Mucosa of rectum (tissue), 2 donors: Measurements from ENCODE around the gene MBP.

Source experiments
- H3K27ac ChIP-seq, 2 donors: one replicate each; pipeline ENCODE4 v1.7.0; 2013; ENCODE audit warnings: inconsistent platforms in 2 of 2, low read depth in 2 of 2, low read length in 2 of 2
- H3K27me3 ChIP-seq, 2 donors: one replicate each; pipeline ENCODE4 v1.7.0; 2013; ENCODE audit warnings: low read length in 2 of 2; ENCODE audit not compliant: control insufficient read depth in 2 of 2, insufficient read depth in 2 of 2
- H3K36me3 ChIP-seq, 2 donors: one replicate each; pipeline ENCODE4 v1.7.0; 2013; ENCODE audit warnings: low read length in 2 of 2; ENCODE audit not compliant: control insufficient read depth in 2 of 2, insufficient read depth in 2 of 2
- H3K4me1 ChIP-seq, 2 donors: one replicate each; pipeline ENCODE4 v1.7.0; 2013; ENCODE audit warnings: low read length in 2 of 2, mild to moderate bottlenecking in 1 of 2; ENCODE audit not compliant: control insufficient read depth in 2 of 2, insufficient read depth in 2 of 2
- H3K4me3 ChIP-seq, 2 donors: one replicate each; pipeline ENCODE4 v1.7.0; 2013; ENCODE audit warnings: low read length in 2 of 2
- H3K9ac ChIP-seq, 2 donors: one replicate each; pipeline ENCODE4 v1.7.0; 2013; ENCODE audit warnings: low read length in 2 of 2, low read depth in 1 of 2, mild to moderate bottlenecking in 1 of 2
- H3K9me3 ChIP-seq, 2 donors: one replicate each; pipeline ENCODE4 v1.7.0; 2013; ENCODE audit warnings: low read length in 2 of 2; ENCODE audit not compliant: control insufficient read depth in 2 of 2
- donor health status: healthy.
- donor health status: Normal muscosa, but diverticular disease.

MBP gene

DNA sequence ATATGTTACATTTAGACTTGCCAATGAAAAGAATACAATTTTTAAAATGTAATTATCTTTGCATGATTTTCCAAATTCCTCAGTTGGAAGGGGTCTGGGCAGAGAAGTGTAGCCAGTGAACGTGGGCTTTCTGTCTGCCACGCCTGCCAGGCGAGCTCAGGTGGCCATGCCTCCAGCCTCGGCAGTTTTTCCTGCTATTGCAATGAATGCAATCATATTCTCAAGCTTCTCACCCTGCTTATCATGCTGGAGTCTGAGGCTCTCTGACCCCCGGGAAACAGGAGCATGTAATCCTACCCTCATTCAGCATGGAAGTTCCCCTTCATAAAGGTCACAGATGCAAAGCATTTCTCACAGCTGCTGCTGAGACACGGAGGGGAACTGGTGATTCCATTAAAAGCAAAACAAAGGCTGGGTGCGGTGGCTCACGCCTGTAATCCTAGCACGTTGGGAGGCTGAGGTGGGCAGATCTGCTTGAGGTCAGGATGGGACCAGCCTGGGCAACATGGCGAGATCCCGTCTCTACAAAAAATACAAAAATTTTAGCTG, 154.8 kb downstream of the MBP start:
- H3K9me3 ChIP-seq = no peaks in the 10 kb centered on the region
- H3K27ac ChIP-seq = peak overlapping the region; percentile 83 to 94
- no peaks in the 10 kb centered on the region for H3K27me3 ChIP-seq
- H3K36me3 ChIP-seq = no peaks in the 10 kb centered on the region
- H3K9ac ChIP-seq = peak overlapping the region; percentile 40 to 63
- H3K4me1 ChIP-seq = peaks cover 22 to 24% of the 10 kb centered on the region in 2 donors
- H3K4me3 ChIP-seq = peak overlapping the region in 1 of 2 donors; percentile 65

DNA sequence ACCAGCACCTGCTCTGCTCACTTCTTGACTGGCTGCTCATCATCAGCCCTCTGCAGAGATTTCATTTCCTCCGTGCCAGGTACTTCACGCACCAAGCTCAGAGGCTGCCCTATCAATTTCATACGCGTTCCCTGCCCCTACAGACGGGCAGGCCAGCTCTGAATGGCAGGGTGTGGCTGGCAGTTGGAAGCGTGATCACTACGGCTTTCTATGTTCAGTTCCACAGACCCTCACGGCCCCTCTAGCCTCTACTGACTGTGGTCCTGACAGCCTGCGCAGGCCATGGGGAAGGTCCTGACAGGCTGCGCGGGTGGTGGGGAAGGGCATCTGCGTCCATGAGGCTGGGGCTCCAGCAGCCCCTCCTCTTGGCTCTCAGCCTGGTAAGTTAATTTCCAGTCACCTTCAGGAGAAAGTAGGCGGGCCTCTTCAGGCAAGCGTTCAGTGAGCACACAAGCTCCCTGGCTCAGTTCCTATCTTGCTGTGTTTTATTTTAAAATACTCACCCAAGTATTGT, 155.4 kb downstream of the MBP start:
- Histone ChIP-seq H3K4me3 (peak overlapping the region; percentile 65), H3K36me3 (no peaks in the 10 kb centered on the region), H3K4me1 (peaks cover 20 to 21% of the 10 kb centered on the region in 2 donors), H3K9ac (peak overlapping the region; percentile 63 to 80), H3K9me3 (no peaks in the 10 kb centered on the region), H3K27me3 (no peaks in the 10 kb centered on the region), H3K27ac (peak overlapping the region; percentile 83 to 94)

DNA sequence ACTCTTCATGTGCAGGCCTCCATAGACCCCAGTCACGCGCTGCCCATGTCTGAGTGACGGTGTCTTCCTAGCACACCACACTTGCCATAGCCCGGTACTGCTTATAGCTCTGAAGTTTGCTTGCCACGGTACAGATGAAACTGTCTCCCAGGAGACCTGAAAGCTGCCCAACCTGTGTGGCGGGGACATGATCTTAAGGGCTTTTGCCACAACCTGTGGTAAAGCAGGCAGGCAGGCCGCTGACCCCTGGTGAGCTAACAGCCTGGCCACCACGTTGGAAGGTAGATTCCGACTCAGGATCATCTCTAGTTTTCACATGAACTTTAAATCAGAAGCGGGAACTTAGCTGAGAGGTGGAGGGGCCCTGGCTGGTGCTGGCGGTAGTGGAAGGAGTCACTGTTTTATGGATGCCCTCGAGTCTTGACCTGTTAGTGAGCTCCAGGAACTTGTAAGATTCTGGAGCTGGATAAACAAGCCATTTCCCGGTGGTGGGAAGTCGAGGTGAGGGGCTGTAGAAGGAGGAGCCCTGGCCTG, 156.9 kb downstream of the MBP start:
- no peak overlapping the region for H3K9ac ChIP-seq
- H3K4me1 ChIP-seq = peaks cover 12 to 14% of the 10 kb centered on the region in 2 donors
- no peaks in the 10 kb centered on the region for H3K9me3 ChIP-seq
- H3K27me3 ChIP-seq = no peaks in the 10 kb centered on the region
- H3K27ac ChIP-seq = no peak overlapping the region
- H3K4me3 ChIP-seq = no peak overlapping the region
- no peaks in the 10 kb centered on the region for H3K36me3 ChIP-seq

DNA sequence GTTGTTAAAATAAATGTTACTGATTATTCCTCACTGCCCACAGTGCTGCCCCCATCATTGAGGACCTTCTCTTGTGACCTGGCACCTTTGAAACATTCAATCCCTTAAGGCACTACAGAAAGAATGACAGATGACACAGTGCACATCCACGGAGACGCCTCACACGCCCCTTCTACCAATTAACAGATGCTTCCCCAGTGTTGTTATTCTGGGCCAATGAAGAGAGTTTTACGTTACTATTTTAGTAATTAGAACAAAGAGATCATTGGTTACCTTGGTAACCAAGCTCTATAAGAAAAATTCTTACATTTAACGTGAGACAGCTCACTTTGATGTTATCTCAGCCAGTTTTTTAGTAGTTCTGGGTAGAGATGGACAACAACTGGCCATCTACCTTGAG, 158.2 kb downstream of the MBP start:
- no peak overlapping the region for H3K27ac ChIP-seq
- no peaks in the 10 kb centered on the region for H3K9me3 ChIP-seq
- no peak overlapping the region for H3K4me3 ChIP-seq
- H3K27me3 ChIP-seq = no peaks in the 10 kb centered on the region
- no peaks in the 10 kb centered on the region for H3K36me3 ChIP-seq
- no peak overlapping the region for H3K9ac ChIP-seq
- peaks cover 12 to 14% of the 10 kb centered on the region in 2 donors for H3K4me1 ChIP-seq

DNA sequence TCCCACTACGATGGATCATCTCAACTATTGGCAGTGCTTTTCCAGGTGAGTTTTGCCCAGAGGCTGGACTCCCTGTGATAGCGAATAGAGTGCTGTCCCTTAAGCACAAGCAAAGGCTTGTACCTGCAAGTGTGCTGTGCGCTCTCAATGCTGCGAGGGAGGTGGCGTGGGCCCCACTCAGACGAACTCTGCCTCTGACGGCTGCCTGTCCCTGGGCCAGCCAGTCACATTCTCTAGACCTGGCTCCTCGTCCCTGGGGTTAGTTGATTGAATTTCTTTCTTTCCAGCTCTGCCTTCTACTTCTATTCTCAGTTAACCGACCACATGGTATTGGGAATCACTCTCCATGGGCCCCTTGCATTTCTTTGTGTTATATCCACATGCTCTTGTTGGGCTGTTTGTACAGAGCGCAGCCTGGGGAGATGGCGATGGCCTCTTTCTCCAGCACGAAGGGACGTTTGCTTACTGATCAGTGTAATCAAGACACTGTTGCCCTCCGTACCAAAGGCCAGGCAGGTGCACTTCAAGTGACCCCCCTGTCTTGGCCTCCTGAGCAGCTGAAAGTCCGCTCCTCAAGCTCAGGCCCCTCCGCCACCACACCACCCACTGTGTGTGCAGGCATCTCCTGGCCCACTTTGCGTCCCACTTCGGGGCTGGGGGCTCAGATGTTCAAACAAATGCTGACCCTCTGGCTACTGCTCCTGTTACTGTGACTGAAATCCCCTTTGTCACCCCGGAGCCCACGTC, 158.9 kb downstream of the MBP start:
- Histone ChIP-seq H3K27me3 (no peaks in the 10 kb centered on the region), H3K9me3 (no peaks in the 10 kb centered on the region), H3K4me1 (peaks cover 12 to 13% of the 10 kb centered on the region in 2 donors), H3K4me3 (no peak overlapping the region), H3K9ac (no peak overlapping the region), H3K36me3 (peaks cover 4% of the 10 kb centered on the region in 2 donors), H3K27ac (no peak overlapping the region)

DNA sequence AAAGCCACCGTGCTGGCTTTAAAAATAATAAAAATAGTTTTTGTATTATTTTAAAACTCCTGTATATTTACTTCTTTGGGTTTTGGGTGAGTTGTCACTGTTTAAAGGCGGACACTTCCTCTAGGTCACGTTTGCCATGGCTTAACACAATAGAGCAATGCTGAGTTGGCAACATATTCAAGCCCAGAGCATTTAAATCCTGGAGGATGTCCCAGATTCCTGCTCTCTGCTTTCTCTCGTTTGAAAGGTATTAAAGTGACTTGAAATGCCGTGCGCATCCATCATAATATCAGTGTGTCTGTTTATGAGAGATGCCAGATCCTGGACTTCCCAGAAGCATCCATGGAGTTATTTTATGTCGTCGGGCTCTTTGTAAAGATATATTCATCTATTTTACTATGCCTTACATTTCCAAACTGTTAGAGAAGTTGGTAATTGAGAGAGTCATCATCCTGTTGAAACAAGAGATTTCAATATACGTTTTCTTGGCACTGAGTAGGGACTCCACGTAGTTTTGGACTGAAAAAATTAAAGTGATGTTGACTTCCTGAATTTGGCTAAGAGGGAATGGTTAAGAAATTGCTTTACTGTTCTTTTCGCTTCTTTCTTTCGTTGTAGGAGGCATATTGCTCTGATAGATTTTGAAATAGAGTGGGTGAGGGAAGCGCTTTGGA, 159.6 kb downstream of the MBP start:
- no peaks in the 10 kb centered on the region for H3K9me3 ChIP-seq
- no peak overlapping the region for H3K9ac ChIP-seq
- no peak overlapping the region for H3K4me3 ChIP-seq
- no peak overlapping the region for H3K27ac ChIP-seq
- peaks cover 4% of the 10 kb centered on the region in 2 donors for H3K36me3 ChIP-seq
- no peaks in the 10 kb centered on the region for H3K27me3 ChIP-seq
- peaks cover 6 to 8% of the 10 kb centered on the region in 2 donors for H3K4me1 ChIP-seq

DNA sequence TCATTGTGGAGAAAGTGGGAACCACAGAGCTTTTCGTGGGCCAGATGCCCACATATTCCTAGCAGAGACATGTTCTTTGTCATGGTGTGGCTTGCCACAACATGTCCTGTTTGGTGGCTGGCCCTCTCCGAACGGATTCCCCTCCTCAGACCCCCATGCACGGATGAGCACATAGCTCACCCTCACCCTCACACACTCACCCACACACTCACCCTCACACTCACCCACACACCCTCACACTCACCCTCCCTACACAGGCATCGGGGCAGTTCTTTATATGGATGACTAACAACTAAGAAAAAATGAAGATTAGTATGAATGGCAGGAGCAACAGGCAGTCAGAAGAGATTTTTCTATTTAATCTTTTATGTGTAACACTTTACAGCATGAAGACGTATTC, 160.3 kb downstream of the MBP start:
- H3K4me3 ChIP-seq = no peak overlapping the region
- peaks cover 4% of the 10 kb centered on the region in 2 donors for H3K36me3 ChIP-seq
- H3K4me1 ChIP-seq = peaks cover 0 to 4% of the 10 kb centered on the region in 2 donors
- no peaks in the 10 kb centered on the region for H3K9me3 ChIP-seq
- no peaks in the 10 kb centered on the region for H3K27me3 ChIP-seq
- H3K27ac ChIP-seq = no peak overlapping the region
- no peak overlapping the region for H3K9ac ChIP-seq

DNA sequence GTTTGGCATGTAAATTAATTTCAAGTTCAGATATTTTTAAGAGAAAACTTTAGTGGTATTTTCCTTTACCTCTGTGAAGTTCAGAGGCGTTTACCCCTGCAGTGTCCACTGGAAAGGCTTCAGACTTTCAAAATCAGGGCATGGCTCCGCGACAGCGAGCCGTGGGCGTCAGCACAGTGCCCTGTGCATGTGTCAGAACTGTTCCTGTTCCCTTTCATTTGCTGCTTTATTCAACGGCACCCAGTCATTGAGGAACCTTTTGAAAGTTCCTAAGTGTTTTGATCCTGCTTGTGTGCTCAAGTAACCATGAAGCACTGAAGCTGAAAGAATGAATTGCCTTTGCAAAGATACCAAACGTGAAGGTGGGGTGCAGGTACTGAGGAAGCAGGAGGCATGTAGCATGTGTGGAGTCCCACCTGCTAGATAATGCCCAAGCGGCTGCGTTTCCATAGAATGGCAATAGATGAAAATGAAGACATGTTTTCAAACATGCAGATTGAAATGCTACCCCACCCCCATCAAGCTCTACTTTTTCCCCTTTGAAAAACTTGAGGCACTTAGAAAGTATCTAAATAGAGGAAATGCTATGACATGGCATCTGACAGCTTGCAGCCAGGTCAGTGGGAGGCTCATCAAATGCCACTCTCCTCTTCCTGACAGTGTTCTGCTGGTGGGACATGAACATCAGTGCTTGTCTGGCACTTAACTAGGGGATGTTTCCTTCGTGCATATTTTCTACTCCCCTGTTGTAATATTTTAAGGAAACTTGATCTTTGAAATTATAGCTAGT, 161.6 kb downstream of the MBP start:
- peaks cover 0 to under 1% of the 10 kb centered on the region in 2 donors for H3K4me1 ChIP-seq
- H3K4me3 ChIP-seq = no peak overlapping the region
- no peak overlapping the region for H3K9ac ChIP-seq
- no peaks in the 10 kb centered on the region for H3K9me3 ChIP-seq
- no peak overlapping the region for H3K27ac ChIP-seq
- no peaks in the 10 kb centered on the region for H3K27me3 ChIP-seq
- peaks cover 4 to 9% of the 10 kb centered on the region in 2 donors for H3K36me3 ChIP-seq

DNA sequence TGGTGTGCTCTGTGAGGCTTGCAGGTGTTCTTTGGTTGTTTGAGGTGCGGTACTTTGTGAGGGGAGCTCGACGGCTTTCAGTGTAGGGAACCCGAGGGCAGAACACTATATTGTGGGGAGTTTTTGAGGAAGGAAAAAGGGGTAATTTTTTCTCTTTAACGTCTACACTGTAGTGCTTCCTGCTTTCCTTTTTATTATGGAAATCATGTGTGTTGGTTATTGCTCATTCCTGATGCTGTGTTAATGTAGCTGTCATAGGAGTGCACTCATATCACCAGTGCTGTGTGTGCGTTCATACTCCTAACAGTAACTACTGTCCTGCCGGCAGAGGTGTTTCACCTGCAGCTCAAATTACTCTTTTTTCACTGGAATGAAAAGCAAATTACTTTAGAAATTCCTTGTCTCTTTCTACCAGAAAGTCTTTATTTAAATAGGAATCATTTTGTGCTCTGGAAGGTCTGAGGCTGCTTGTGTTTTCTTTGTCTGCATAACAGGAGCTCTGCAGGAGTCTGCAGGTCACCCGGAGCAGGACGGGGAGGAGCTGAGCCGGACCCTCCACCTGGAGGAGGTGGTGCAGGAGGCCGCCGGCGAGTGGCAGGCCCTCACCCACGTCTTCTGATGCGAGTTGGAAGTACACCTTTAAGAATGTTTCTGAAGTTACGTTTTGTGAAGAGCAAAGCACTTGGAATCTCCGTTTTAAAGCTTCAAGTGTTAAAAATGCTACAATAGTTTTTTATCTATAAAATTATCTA, 164.7 kb downstream of the MBP start:
- Histone ChIP-seq H3K27me3 (no peaks in the 10 kb centered on the region), H3K9ac (no peak overlapping the region), H3K4me1 (peaks cover 2% of the 10 kb centered on the region in 2 donors), H3K9me3 (no peaks in the 10 kb centered on the region), H3K27ac (no peak overlapping the region), H3K4me3 (no peak overlapping the region), H3K36me3 (peaks cover 4 to 9% of the 10 kb centered on the region in 2 donors)
